GM12874 (cell line): ENCODE data around the gene DCUN1D5.

Experiments used
- CTCF ChIP-seq: IDR thresholded peaks from 2 replicates; pipeline ENCODE4 v1.5.1; 2011; ENCODE audit warnings: low read depth, mild to moderate bottlenecking, control low read depth, low read length, moderate library complexity; ENCODE audit not compliant: insufficient read depth

The DCUN1D5 gene

GRCh38 chr11:103108933-103109817, 17.2 kb upstream of the DCUN1D5 start, which contains the start of gene DYNC2H1:
DYNC2H1 (plus strand) TSS chr11:103109426; CDS start chr11:103109575, 149 bp downstream.
- TF ChIP-seq CTCF = peak; percentile 58

- no peak for TF ChIP-seq CTCF
Observed at GRCh38 chr11:103097279-103097678, 5.3 kb upstream of the DCUN1D5 start.

GRCh38 chr11:103091064-103091800, 728 bp downstream of the DCUN1D5 start:
- TF ChIP-seq CTCF = no peak

GRCh38 chr11:103086461-103086860, 5.5 kb downstream of the DCUN1D5 start:
- no peak for TF ChIP-seq CTCF

GRCh38 chr11:103085758-103086365, 6.1 kb downstream of the DCUN1D5 start:
- TF ChIP-seq CTCF = no peak

- TF ChIP-seq CTCF = no peak
Observed at GRCh38 chr11:103079833-103080232, 12.1 kb downstream of the DCUN1D5 start.

GRCh38 chr11:103078710-103079109, 13.2 kb downstream of the DCUN1D5 start:
- TF ChIP-seq CTCF = no peak
